ENCODE data around the gene INAFM2.

GRCh38 chr15:40331637-40332036 is 8.1 kb downstream of the INAFM2 start:
- no peak for TF ChIP-seq POLR2A (IDR thresholded peaks at IDR 0.05)
- TF ChIP-seq, protein P1, sequence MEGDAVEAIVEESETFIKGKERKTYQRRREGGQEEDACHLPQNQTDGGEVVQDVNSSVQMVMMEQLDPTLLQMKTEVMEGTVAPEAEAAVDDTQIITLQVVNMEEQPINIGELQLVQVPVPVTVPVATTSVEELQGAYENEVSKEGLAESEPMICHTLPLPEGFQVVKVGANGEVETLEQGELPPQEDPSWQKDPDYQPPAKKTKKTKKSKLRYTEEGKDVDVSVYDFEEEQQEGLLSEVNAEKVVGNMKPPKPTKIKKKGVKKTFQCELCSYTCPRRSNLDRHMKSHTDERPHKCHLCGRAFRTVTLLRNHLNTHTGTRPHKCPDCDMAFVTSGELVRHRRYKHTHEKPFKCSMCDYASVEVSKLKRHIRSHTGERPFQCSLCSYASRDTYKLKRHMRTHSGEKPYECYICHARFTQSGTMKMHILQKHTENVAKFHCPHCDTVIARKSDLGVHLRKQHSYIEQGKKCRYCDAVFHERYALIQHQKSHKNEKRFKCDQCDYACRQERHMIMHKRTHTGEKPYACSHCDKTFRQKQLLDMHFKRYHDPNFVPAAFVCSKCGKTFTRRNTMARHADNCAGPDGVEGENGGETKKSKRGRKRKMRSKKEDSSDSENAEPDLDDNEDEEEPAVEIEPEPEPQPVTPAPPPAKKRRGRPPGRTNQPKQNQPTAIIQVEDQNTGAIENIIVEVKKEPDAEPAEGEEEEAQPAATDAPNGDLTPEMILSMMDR (IDR thresholded peaks at IDR 0.05), result no peak

All from heart left ventricle (tissue), 13 donors.